Measurements from ENCODE around the gene MALRD1.

Gene MALRD1

GRCh38 chr10:19367176-19367575, 318.6 kb downstream of the MALRD1 start:
- no peak for DNase-seq (ENCODE audit: low read depth)

- no peak for DNase-seq (ENCODE audit: low read depth)
Measured at GRCh38 chr10:19373988-19374387, 325.4 kb downstream of the MALRD1 start.

DNA sequence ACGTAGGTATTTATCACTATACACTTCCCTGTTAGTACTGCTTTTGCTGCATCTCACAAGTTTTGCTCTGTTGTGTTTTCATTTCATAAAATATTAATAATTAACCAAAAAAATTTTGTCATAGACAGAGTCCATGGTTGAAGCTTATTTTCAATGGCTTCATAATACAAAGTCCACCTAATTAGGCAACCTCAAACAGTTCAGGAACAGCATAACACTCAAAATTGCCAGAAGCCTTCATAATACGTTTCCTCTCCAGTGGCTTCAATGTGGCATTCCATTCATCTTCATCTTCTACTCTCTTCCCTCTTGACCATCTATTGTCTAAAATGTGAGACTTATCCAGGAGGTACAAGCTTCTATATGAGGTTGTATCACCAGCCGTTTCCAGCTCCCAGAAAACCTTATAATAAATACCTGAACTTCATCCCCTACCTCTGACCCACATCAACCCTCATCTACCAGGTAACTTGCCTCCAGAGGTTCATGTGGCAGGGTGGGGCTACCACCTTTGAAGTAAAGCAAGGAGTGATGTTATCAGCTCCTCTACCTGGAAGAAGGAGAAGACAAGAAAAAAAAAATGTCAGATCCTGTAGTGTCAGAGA, 337.3 kb downstream of the MALRD1 start:
- no peak for DNase-seq (ENCODE audit: low read depth)

- no peak for DNase-seq (ENCODE audit: low read depth)
Measured at GRCh38 chr10:19408924-19409323, 360.3 kb downstream of the MALRD1 start.

DNA sequence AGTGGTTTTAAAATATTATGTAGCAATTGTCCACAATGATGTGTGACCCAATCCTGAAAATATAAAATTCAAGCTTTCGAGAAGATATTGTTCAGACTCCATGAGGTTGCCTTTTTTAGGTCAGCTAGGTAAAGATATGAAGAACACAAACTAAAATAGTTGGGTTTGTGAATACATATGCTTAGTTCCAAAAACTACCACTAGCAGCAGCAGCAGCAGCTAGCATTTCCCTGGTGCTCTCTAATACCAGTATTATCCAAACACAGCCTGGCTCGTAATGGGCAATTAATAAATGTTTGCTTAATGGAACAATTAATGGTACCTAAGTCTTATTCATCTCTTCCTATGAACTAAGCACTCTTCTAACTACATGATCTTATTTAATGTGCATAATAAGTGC, 362.5 kb downstream of the MALRD1 start:
- no peak for DNase-seq (ENCODE audit: low read depth)

DNA sequence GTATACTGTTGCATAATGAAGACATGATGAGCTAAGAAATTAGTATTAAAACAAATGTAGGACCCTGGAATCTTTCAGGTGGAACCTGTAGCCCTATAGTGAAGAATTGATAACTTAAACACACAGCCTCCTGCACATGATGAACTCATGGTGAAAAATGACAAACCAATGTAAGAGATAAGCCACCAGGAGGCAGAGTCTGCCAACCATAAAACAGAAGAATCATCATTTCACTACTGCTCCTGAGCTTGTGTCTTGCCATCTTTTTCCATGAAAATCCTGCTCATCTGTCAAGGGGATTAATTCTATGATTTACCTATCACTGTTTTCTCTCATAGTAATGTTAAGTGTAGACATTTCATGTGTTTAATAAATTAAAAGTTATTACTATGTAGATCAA, 363.9 kb downstream of the MALRD1 start:
- no peak for DNase-seq (ENCODE audit: low read depth)

DNA sequence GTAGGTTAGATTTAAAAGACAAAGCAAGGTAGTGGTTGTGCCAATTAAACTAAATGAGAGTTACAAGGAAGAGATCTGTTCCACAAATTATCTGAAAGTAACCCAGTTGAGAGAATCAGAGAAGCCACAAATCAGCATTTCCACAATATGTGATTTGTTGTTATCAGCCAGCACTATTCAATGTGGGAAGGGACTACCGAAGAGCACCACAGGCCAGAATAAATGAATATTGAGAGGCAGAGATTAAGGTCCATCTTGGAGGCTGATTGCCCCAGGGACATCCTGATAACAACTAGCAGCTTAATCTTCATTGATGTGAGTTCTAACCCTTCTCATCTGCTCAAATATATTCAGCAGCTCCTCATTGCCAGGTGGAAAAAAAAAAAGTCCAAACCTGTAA, 367.6 kb downstream of the MALRD1 start:
- no peak for DNase-seq (ENCODE audit: low read depth)

GRCh38 chr10:19417740-19418139, 369.1 kb downstream of the MALRD1 start:
- DNase-seq (ENCODE audit: low read depth), result no peak

DNA sequence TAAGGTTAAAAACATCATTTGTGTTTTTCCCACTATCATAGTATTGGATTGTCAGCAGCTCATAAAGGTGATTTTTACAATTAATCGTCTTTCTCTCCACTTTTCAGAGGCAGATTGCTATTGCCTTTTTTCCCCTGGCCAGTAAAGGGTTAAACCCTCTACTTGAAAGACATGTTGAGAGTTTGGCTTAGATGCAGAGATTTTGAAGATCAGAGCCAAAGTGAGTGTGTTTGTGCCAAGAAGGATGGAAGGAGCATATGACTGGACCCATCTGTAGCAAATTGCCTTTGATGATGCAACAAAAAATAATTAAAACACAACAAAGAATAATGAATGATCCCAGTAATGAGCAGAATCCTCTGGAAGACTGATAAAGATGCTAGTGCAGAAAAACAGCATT, 373.1 kb downstream of the MALRD1 start:
- no peak for DNase-seq (ENCODE audit: low read depth)

GRCh38 chr10:19426034-19426433, 377.4 kb downstream of the MALRD1 start:
- no peak for DNase-seq (ENCODE audit: low read depth)

- DNase-seq (ENCODE audit: low read depth), result no peak
Measured at GRCh38 chr10:19431622-19432351, 383.2 kb downstream of the MALRD1 start.

DNA sequence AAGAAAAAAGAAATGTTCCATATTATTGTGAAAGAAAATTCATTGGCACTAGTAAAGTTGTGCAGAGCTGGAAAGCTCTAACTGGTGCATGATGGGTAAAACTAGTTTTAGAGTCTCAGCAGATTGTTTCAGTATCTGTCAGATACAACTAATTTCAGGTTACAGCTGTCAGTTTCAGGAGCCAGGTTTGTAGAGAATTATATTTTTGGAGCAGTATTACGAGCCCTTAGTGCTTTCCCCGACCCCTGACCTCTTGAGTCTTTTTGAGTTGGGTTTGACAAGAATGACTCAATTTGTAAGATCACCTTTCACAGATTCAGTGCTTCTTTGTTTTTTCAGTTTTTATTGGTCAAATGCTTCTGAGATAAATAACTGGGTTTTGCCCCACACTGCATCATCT, 401.3 kb downstream of the MALRD1 start:
- DNase-seq (ENCODE audit: low read depth), result no peak

GRCh38 chr10:19451356-19451755, 402.8 kb downstream of the MALRD1 start:
- DNase-seq (ENCODE audit: low read depth), result no peak

GRCh38 chr10:19451937-19452336, 403.3 kb downstream of the MALRD1 start:
- DNase-seq (ENCODE audit: low read depth), result no peak

- DNase-seq (ENCODE audit: low read depth), result no peak
Measured at GRCh38 chr10:19453967-19454366, 405.4 kb downstream of the MALRD1 start.

- DNase-seq (ENCODE audit: low read depth), result no peak
Measured at GRCh38 chr10:19461588-19461987, 413.0 kb downstream of the MALRD1 start.

- no peak for DNase-seq (ENCODE audit: low read depth)
Measured at GRCh38 chr10:19466709-19467108, 418.1 kb downstream of the MALRD1 start.

GRCh38 chr10:19468413-19468812, 419.8 kb downstream of the MALRD1 start:
- no peak for DNase-seq (ENCODE audit: low read depth)

- no peak for DNase-seq (ENCODE audit: low read depth)
Measured at GRCh38 chr10:19469521-19469920, 420.9 kb downstream of the MALRD1 start.

- DNase-seq (ENCODE audit: low read depth), result no peak
Measured at GRCh38 chr10:19479854-19480253, 431.3 kb downstream of the MALRD1 start.

- no peak for DNase-seq (ENCODE audit: low read depth)
Measured at GRCh38 chr10:19480353-19480752, 431.8 kb downstream of the MALRD1 start.

GRCh38 chr10:19483421-19483820, 434.8 kb downstream of the MALRD1 start:
- no peak for DNase-seq (ENCODE audit: low read depth)

GRCh38 chr10:19488592-19489280, 440.1 kb downstream of the MALRD1 start:
- no peak for DNase-seq (ENCODE audit: low read depth)
